ENCODE data around the gene RAD51B.

- TF ChIP-seq, protein P1, sequence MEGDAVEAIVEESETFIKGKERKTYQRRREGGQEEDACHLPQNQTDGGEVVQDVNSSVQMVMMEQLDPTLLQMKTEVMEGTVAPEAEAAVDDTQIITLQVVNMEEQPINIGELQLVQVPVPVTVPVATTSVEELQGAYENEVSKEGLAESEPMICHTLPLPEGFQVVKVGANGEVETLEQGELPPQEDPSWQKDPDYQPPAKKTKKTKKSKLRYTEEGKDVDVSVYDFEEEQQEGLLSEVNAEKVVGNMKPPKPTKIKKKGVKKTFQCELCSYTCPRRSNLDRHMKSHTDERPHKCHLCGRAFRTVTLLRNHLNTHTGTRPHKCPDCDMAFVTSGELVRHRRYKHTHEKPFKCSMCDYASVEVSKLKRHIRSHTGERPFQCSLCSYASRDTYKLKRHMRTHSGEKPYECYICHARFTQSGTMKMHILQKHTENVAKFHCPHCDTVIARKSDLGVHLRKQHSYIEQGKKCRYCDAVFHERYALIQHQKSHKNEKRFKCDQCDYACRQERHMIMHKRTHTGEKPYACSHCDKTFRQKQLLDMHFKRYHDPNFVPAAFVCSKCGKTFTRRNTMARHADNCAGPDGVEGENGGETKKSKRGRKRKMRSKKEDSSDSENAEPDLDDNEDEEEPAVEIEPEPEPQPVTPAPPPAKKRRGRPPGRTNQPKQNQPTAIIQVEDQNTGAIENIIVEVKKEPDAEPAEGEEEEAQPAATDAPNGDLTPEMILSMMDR (conservative IDR thresholded peaks at IDR 0.05; ENCODE audit: low read depth, low read length): no peak
- TF ChIP-seq EZH2 (IDR thresholded peaks at IDR 0.05; ENCODE audit: borderline replicate concordance, low read depth, low read length, poor library complexity, severe bottlenecking): no peak
These were observed 440.5 kb downstream of the RAD51B start for GRCh38 chr14:68260121-68260520.

Data from A673 (cell line).